Activated gamma-delta T cell treated with anti-CD3 and anti-CD28 coated beads, Interleukin-2, amount 50 U/mL, for 16 hours (primary cell): ENCODE results near the gene TMCO6.

ENCODE experiments used
- DNase-seq: peaks from one replicate; pipeline ENCODE4 v3.0.0-alpha.2; 2020; ENCODE audit warnings: low read depth

Gene TMCO6

DNA sequence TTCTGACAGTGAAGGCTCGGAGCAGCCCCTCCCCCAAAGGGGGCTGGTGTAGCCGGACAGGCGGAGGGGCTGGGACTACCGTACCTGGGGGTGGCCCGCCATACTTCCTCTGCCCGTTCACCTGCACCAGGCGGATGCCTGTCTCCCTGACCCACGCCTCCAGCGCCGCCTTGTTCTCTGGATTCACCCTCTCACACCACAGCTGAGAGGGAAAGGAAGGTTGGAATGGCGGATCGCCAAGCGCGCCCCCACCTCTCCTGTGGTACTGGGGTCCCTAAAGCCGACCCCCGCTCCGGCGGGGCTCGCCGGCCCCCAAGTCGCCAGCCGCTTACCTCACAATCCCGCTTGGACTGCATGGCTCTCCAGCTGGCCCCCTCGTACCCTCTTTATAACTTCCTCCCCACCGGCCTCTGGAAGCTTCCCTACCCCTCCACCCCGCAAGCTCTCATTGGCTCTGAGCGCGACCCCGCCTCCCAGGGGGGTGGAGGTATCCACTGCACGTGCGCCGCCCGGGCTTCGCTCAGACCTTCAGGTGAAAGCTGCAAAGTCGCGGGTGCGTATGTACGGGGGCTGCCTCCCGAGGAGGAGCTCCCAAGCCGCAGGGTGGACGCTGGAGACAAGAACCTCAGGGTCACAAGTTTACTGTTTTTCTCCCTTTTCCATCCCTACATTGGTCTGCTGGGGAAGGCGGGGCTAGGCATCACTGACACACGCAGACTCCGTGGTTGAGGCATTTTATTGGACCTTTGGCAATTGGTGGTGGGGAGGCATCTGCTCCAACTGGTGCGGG, 34.1 kb downstream of the TMCO6 start, which contains the start of gene DND1:
DND1 (minus strand) TSS at position 390 of the 790 bp plus-strand sequence; CDS start at position 356, 34 bp downstream.
- no peak for DNase-seq

DNA sequence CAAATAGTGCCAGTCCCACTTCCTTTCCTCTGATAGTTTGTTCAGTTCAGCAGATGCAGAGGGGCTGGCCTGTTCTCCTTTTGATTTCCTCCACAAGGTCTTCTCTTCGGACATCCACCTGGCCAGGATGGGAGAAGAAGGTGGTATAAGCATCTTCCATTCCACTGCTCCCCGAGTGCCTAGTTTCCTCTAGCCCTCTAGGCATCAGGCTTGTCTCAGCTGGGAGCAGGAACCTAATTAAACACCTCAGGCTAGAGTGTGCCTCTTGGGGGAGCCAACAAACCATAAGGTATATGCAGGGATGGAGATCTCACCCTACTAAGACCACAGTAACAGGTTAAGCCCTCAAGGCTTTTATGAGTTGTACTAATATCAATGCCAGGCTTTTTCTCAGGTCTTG, 35.0 kb downstream of the TMCO6 start:
- no peak for DNase-seq

GRCh38 chr5:140674629-140675028, 35.4 kb downstream of the TMCO6 start:
- no peak for DNase-seq

DNA sequence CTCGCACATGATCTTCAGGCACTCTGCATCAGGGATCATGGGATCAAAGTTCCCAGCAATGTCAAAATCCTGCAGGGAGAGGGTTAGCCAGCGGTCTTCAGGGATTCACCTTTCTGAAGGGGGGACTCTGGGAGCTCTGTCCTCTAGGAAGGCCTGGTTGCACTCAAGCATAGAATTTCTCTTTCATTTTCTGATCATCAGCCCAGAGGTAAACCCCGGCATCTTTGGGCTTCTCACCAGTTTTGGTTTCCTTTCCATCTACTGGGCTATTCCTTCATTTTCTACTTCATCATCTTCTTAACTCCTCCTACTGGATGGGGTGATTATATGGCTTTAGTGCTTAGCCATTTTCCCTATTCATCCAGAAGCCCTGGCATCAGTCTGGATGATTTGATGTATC, 38.7 kb downstream of the TMCO6 start:
- DNase-seq, result no peak

DNA sequence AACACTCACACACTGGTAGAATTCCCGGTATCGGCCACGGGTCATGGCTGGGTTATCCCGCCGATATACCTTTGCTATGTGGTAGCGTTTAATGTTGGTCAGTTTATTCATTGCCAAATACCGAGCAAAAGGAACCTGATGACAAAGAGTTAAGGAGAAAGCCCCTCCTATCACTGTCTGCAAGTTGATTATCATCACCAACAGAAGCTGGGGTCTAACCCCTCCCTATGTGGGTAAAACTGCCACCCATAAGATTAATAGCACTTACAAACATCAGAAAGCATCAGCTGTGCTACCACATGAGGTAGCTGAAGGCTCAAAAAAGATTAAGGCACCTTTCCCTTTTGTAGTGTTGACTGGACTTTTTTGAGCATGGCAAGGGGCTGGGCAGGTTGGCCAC, 39.7 kb downstream of the TMCO6 start:
- DNase-seq, result no peak

- no peak for DNase-seq
These were observed 51.2 kb downstream of the TMCO6 start for GRCh38 chr5:140690376-140690932.

- peak; percentile 76 for DNase-seq
These were observed 52.0 kb downstream of the TMCO6 start, which contains the start of the genes HARS1 and HARS2 for GRCh38 chr5:140690941-140691924. Gene HARS1, minus strand, starts transcription at chr5:140691370. Its CDS starts 66 bp downstream, at chr5:140691304. Gene HARS2, plus strand, starts transcription at chr5:140691455. Its CDS starts 194 bp downstream, at chr5:140691649.

DNA sequence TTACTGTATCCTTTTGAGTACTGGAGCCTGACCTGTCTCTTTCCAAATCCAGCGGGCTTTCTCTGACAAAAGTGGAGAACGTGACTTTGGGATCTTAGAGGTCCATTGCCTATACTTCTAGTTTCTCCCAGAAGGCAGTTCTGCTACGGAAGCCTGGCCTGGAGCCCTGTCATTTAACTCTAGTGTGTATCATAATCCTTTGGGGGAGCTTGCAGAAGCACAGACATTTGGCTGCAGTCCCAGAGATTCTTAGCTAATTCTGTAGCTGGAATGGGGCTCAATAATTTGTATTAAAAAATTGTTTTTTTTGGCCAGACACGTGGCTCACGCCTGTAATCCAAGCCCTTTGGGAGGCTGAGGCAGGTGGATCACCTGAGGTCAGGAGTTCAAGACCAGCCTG, 55.0 kb downstream of the TMCO6 start:
- DNase-seq, result no peak
